Measurements from ENCODE around the gene KCTD1.

DNA sequence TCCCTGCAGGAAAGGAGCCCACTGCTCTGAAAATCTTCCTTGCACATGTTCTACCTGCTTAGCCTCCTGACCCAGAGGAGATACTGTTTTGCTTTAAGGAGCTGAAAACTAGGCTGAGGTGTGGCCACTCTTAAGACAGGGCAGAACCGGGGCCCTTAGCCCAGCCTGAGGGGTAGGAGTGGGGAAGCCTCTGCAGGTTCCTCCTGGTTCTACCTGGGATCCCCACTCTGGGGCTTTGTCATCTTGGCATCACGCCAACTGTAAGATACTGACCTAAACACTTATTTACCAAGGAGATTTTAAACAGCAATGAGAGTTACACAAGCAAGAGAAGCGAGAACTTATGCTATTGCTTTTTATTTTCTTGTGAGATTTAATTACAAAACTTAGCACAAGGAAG lies 86.9 kb downstream of the KCTD1 start:
- TF ChIP-seq EZH2 (IDR thresholded peaks at IDR 0.05; ENCODE audit: borderline replicate concordance), result no peak
- TF ChIP-seq, protein P1, sequence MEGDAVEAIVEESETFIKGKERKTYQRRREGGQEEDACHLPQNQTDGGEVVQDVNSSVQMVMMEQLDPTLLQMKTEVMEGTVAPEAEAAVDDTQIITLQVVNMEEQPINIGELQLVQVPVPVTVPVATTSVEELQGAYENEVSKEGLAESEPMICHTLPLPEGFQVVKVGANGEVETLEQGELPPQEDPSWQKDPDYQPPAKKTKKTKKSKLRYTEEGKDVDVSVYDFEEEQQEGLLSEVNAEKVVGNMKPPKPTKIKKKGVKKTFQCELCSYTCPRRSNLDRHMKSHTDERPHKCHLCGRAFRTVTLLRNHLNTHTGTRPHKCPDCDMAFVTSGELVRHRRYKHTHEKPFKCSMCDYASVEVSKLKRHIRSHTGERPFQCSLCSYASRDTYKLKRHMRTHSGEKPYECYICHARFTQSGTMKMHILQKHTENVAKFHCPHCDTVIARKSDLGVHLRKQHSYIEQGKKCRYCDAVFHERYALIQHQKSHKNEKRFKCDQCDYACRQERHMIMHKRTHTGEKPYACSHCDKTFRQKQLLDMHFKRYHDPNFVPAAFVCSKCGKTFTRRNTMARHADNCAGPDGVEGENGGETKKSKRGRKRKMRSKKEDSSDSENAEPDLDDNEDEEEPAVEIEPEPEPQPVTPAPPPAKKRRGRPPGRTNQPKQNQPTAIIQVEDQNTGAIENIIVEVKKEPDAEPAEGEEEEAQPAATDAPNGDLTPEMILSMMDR (IDR thresholded peaks at IDR 0.05; ENCODE audit: poor library complexity), result no peak
